A549 (cell line): ENCODE results near the gene PEPD. TPM values are rescaled to one million over a fixed set of nuclear protein-coding genes. Genes with fewer than 3 reads are reported as not detected.
A peak's percentile ranks its signal among the peaks of the same experiment; 100 is the strongest.

Experiments used
- ATAC-seq, 2 experiments: fragments of 200-7000 bp in 1 of 2; fragments of >200 bp in 1 of 2; cut with Nextera tagmentation in 1 of 2; cut with Tn5 transposase in 1 of 2; 3 replicates each; pipeline versions ENCODE4 v1.8.0 to v1.9.1; 2018 to 2020; ENCODE audit warnings: mild to moderate bottlenecking in 1 of 2, moderate library complexity in 1 of 2
- CTCF ChIA-PET: fragments of 300-600 bp; sonication (Branson Sonifier 250); formaldehyde crosslinking; extraction: SDS; loops from one replicate; lab custom pipeline; 2021; ENCODE audit warnings: antibody characterized with exemption, inconsistent platforms; lab: Yijun Ruan, JAX
- POLR2A ChIA-PET: fragments of 350-600 bp; formaldehyde crosslinking; extraction: SDS; loops from one replicate; lab custom pipeline; 2021; ENCODE audit warnings: antibody characterized with exemption, inconsistent platforms; lab: Yijun Ruan, JAX
- DNase-seq, 2 experiments: peaks; one replicate each; pipeline versions ENCODE4 v3.0.0 to v3.0.0-alpha.2; 2011 to 2016; ENCODE audit warnings: low read depth in 1 of 2, low spot score in 1 of 2
- FAIRE-seq: peaks from 2 replicates; lab custom pipeline; 2011; peaks lifted over from hg19 to GRCh38; lab: Jason Lieb, UNC
- H3K27ac ChIP-seq, 2 experiments: fragments of >200 bp; sonication (Bioruptor Twin); formaldehyde crosslinking; 3 replicates each; pipeline ENCODE4 v1.5.1; 2016 to 2017
- H3K4me1 ChIP-seq: fragments of >200 bp; sonication (Bioruptor Twin); formaldehyde crosslinking; 3 replicates; pipeline ENCODE4 v1.6.1; 2016
- H3K4me2 ChIP-seq: fragments of >200 bp; sonication (Bioruptor Twin); formaldehyde crosslinking; 3 replicates; pipeline ENCODE4 v1.6.1; 2016
- H3K4me3 ChIP-seq: fragments of >200 bp; sonication (Bioruptor Twin); formaldehyde crosslinking; 3 replicates; pipeline ENCODE4 v1.5.1; 2016
- H3K9me3 ChIP-seq: fragments of >200 bp; sonication (Bioruptor Twin); formaldehyde crosslinking; 3 replicates; pipeline ENCODE4 v1.6.1; 2016
- ATOH8 ChIP-seq: fragments of 250-450 bp; sonication (Bioruptor Pico); IDR thresholded peaks from 2 replicates; pipeline ENCODE4 v1.5.0; 2020; ENCODE audit warnings: low read depth, mild to moderate bottlenecking, moderate library complexity
- CBX2 ChIP-seq: fragments of 200-600 bp; sonication (generic); IDR thresholded peaks from 2 replicates; pipeline ENCODE4 v1.6.1; 2016; ENCODE audit warnings: low read depth, mild to moderate bottlenecking, borderline replicate concordance
- CHD2 ChIP-seq: fragments of 150-350 bp; IDR thresholded peaks from 2 replicates; pipeline ENCODE4 v1.6.1; 2014; ENCODE audit warnings: low read length; ENCODE audit not compliant: partially characterized antibody
- CTCF ChIP-seq: fragments of >200 bp; sonication (Bioruptor Twin); formaldehyde crosslinking; IDR thresholded peaks from 3 replicates; pipeline ENCODE4 v1.5.1; 2016
- EHMT2 ChIP-seq: fragments of 200-600 bp; sonication (generic); IDR thresholded peaks from 2 replicates; pipeline ENCODE4 v1.6.1; 2016; ENCODE audit warnings: antibody characterized with exemption, low read depth, mild to moderate bottlenecking, moderate library complexity
- ELK1 ChIP-seq: fragments of 150-350 bp; IDR thresholded peaks from 2 replicates; pipeline ENCODE4 v1.6.1; 2014; ENCODE audit warnings: low read depth, mild to moderate bottlenecking, low read length
- EP300 ChIP-seq, 2 experiments: fragments of >200 bp; sonication (Bioruptor Twin); formaldehyde crosslinking; IDR thresholded peaks; 2 replicates in 1 of 2; 3 replicates in 1 of 2; pipeline ENCODE4 v1.6.1; 2016 to 2017
- ESRRA ChIP-seq: fragments of 150-350 bp; IDR thresholded peaks from 2 replicates; pipeline ENCODE4 v1.6.1; 2014; ENCODE audit warnings: mild to moderate bottlenecking, low read length, borderline replicate concordance
- FOSB ChIP-seq: fragments of 250-450 bp; sonication (Bioruptor Pico); IDR thresholded peaks from 2 replicates; pipeline ENCODE4 v1.5.0; 2020; ENCODE audit warnings: mild to moderate bottlenecking, moderate library complexity
- GATA3 ChIP-seq: IDR thresholded peaks from 2 replicates; pipeline ENCODE4 v1.6.1; 2012; ENCODE audit warnings: borderline replicate concordance
- HDAC2 ChIP-seq: fragments of 200-600 bp; sonication (generic); IDR thresholded peaks from 2 replicates; pipeline ENCODE4 v1.6.1; 2016
- HEYL ChIP-seq: fragments of 250-450 bp; sonication (Bioruptor Pico); IDR thresholded peaks from 2 replicates; pipeline ENCODE4 v1.8.0; 2021; ENCODE audit warnings: mild to moderate bottlenecking, moderate library complexity
- HOXB5 ChIP-seq: fragments of 250-450 bp; sonication (Bioruptor Pico); IDR thresholded peaks from 2 replicates; pipeline ENCODE4 v1.5.0; 2020; ENCODE audit warnings: mild to moderate bottlenecking, moderate library complexity
- JUNB ChIP-seq: fragments of >200 bp; sonication (Bioruptor Twin); formaldehyde crosslinking; IDR thresholded peaks from 2 replicates; pipeline ENCODE4 v1.6.1; 2016
- MAFK ChIP-seq: fragments of 450-650 bp; IDR thresholded peaks from 2 replicates; pipeline ENCODE4 v1.6.1; 2014; ENCODE audit not compliant: partially characterized antibody
- MAX ChIP-seq: IDR thresholded peaks from 2 replicates; pipeline ENCODE4 v1.6.1; 2012
- MAZ ChIP-seq: fragments of 150-350 bp; IDR thresholded peaks from 2 replicates; pipeline ENCODE4 v1.6.1; 2014; ENCODE audit warnings: antibody characterized with exemption, low read depth, low read length, borderline replicate concordance
- MYC ChIP-seq: IDR thresholded peaks from 2 replicates; pipeline ENCODE4 v1.6.1; 2012; ENCODE audit warnings: mild to moderate bottlenecking, inconsistent platforms, low read length, improper control_type of control experiment, borderline replicate concordance
- NFE2L2 ChIP-seq: fragments of 150-350 bp; conservative IDR thresholded peaks from 2 replicates; pipeline ENCODE4 v1.6.1; 2014; ENCODE audit warnings: low read length
- NPAS2 ChIP-seq: fragments of 250-450 bp; sonication (Bioruptor Pico); IDR thresholded peaks from 2 replicates; pipeline ENCODE4 v1.8.0; 2022; ENCODE audit warnings: mild to moderate bottlenecking, moderate library complexity, borderline replicate concordance
- NR3C1 ChIP-seq: fragments of >200 bp; sonication (Bioruptor Twin); formaldehyde crosslinking; IDR thresholded peaks from 3 replicates; pipeline ENCODE4 v1.6.1; 2017
- PHF8 ChIP-seq: fragments of 200-600 bp; sonication (generic); IDR thresholded peaks from 2 replicates; pipeline ENCODE4 v1.6.1; 2016; ENCODE audit warnings: low read depth, mild to moderate bottlenecking, antibody characterized with exemption, moderate library complexity, borderline replicate concordance
- POLR2A ChIP-seq: IDR thresholded peaks from 2 replicates; pipeline ENCODE4 v1.6.1; 2012; ENCODE audit warnings: mild to moderate bottlenecking, low read length
- POLR2AphosphoS2 ChIP-seq: conservative IDR thresholded peaks from 2 replicates; pipeline ENCODE4 v1.6.1; 2012; ENCODE audit warnings: low read length, improper control_type of control experiment, inconsistent platforms
- RAD21 ChIP-seq, 2 experiments: fragments of >200 bp in 1 of 2; sonication (Bioruptor Twin) in 1 of 2; formaldehyde crosslinking in 1 of 2; IDR thresholded peaks in 1 of 2; conservative IDR thresholded peaks in 1 of 2; 2 replicates in 1 of 2; 3 replicates in 1 of 2; pipeline ENCODE4 v1.6.1; 2012 to 2018; ENCODE audit warnings: inconsistent platforms in 1 of 2
- RARB ChIP-seq: fragments of 250-450 bp; sonication (Bioruptor Pico); IDR thresholded peaks from 2 replicates; pipeline ENCODE4 v1.8.0; 2021; ENCODE audit warnings: mild to moderate bottlenecking, moderate library complexity
- RCOR1 ChIP-seq: fragments of 150-350 bp; IDR thresholded peaks from 2 replicates; pipeline ENCODE4 v1.6.1; 2014; ENCODE audit warnings: antibody characterized with exemption, low read length, low read depth
- SMC3 ChIP-seq: fragments of >200 bp; sonication (Bioruptor Twin); formaldehyde crosslinking; IDR thresholded peaks from 3 replicates; pipeline ENCODE4 v1.6.1; 2018; ENCODE audit warnings: inconsistent platforms
- TP53 ChIP-seq: fragments of 250-450 bp; sonication (Bioruptor Pico); IDR thresholded peaks from 2 replicates; pipeline ENCODE4 v1.5.0; 2021; ENCODE audit warnings: mild to moderate bottlenecking, moderate library complexity
- USF2 ChIP-seq: fragments of 450-650 bp; IDR thresholded peaks from 2 replicates; pipeline ENCODE4 v1.6.1; 2014; ENCODE audit warnings: antibody characterized with exemption
- ZC3H11A ChIP-seq: fragments of 450-650 bp; IDR thresholded peaks from 2 replicates; pipeline ENCODE4 v1.6.1; 2014; ENCODE audit warnings: antibody characterized with exemption, mild to moderate bottlenecking
- ZNF302 ChIP-seq: fragments of 250-450 bp; sonication (Bioruptor Pico); IDR thresholded peaks from 2 replicates; pipeline ENCODE4 v1.9.0; 2021; ENCODE audit warnings: inconsistent platforms, mild to moderate bottlenecking, moderate library complexity
- WGBS: methylation state at CpG from one replicate; pipeline ENCODE4 v1.1.6; 2017; ENCODE audit errors: missing lambda C conversion rate; 5-methylcytosine and 5-hydroxymethylcytosine counted together
- polyA plus RNA-seq, 4 experiments: library from polyadenylated mRNA; depleted of rRNA in 3 of 4; stranded (reverse); fragments of >200 nt; fragmentation: RNase III in 1 of 4; extraction: RNeasy Plus Mini Kit Qiagen cat#74134 plus additional on column Dnase treatment in 1 of 4; gene quantifications; 2 replicates in 3 of 4; 3 replicates in 1 of 4; pipeline ENCODE4 v1.2.3, GENCODE V29; 2011 to 2017

PEPD gene
- polyA plus RNA-seq, 2 of the 4 experiments (the other 2 are of a cell fraction) = 85.5 to 100 TPM

- no peak for ATAC-seq
- H3K27ac ChIP-seq = no peak overlapping the region
- no peak for TF ChIP-seq RAD21 (conservative IDR thresholded peaks at IDR 0.05 in 1 of 2, IDR thresholded peaks at IDR 0.05 in 1 of 2)
- no peak for TF ChIP-seq ATOH8
- TF ChIP-seq EHMT2 = no peak
- TF ChIP-seq HDAC2 = no peak
- TF ChIP-seq FOSB = no peak
- TF ChIP-seq TP53 = no peak
- TF ChIP-seq NR3C1 = no peak
- no peak for TF ChIP-seq GATA3
- no peak for TF ChIP-seq PHF8
- TF ChIP-seq NPAS2 (CRISPR knock-in tag) = no peak
- TF ChIP-seq ZC3H11A = no peak
- TF ChIP-seq MAZ = no peak
- TF ChIP-seq HOXB5 (CRISPR knock-in tag) = no peak
- no peak for TF ChIP-seq MAX
- no peak for TF ChIP-seq POLR2AphosphoS2
- no peak for TF ChIP-seq MAFK
- no peak for TF ChIP-seq RARB (CRISPR knock-in tag)
- no peak for TF ChIP-seq CBX2
- TF ChIP-seq, all 56 proteins: peak for 0
- DNase-seq = no peak
- ChIA-PET CTCF (interaction anchor here (0.6 to 1.8 kb wide), 10 partner anchors 11 to 200 kb away, joined by 3 to 6 read pairs (median 4); partner anchors contain the start of genes CEBPA and CEBPG), POLR2A (interaction anchor here (0.6 to 1.2 kb wide), 3 partner anchors 29 to 43 kb away, joined by 3 to 5 read pairs (median 3); partner anchors contain the start of gene CEBPG)
- no peaks in the 10 kb centered on the region for H3K9me3 ChIP-seq
- peak overlapping the region; percentile 21 for H3K4me2 ChIP-seq
- 35% methylated on average over 4 of the region's 4 CpGs for WGBS
- no peak overlapping the region for H3K4me3 ChIP-seq
- peak; percentile 93 for FAIRE-seq
- H3K4me1 ChIP-seq = peaks cover 10% of the 10 kb centered on the region; the same call in 2 of the 3 replicates
These were observed 177.0 kb downstream of the PEPD start for GRCh38 chr19:33344573-33344925.

- H3K4me2 ChIP-seq = peak overlapping the region; percentile 21
- peaks cover 12% of the 10 kb centered on the region; the same call in 2 of the 3 replicates for H3K4me1 ChIP-seq
- POLR2A ChIA-PET = interaction anchor here (0.6 to 1.2 kb wide), 3 partner anchors 30 to 42 kb away, joined by 3 to 5 read pairs (median 3); partner anchors contain the start of gene CEBPG
- peak; percentile 33 to 58; a peak in 4 of 6 replicates for ATAC-seq
- no peaks in the 10 kb centered on the region for H3K9me3 ChIP-seq
- peak; percentile 56 for FAIRE-seq
- CTCF ChIA-PET = interaction anchor here (0.6 to 1.8 kb wide), 14 partner anchors 10 to 1256 kb away, joined by 3 to 6 read pairs (median 4); partner anchors contain the start of genes CEBPA and CEBPG
- WGBS = 8% methylated on average over 12 of the region's 12 CpGs
- no peak for DNase-seq
- H3K4me3 ChIP-seq = no peak overlapping the region
- H3K27ac ChIP-seq = no peak overlapping the region
- TF ChIP-seq HEYL (CRISPR knock-in tag) = no peak
- no peak for TF ChIP-seq ATOH8
- TF ChIP-seq ELK1 = no peak
- TF ChIP-seq NFE2L2 = no peak
- TF ChIP-seq ESRRA = no peak
- TF ChIP-seq MAFK = no peak
- no peak for TF ChIP-seq GATA3
- no peak for TF ChIP-seq USF2
- TF ChIP-seq ZNF302 (CRISPR knock-in tag) = no peak
- no peak for TF ChIP-seq CTCF
- no peak for TF ChIP-seq SMC3
- no peak for TF ChIP-seq CHD2
- TF ChIP-seq POLR2A = no peak
- no peak for TF ChIP-seq JUNB
- no peak for TF ChIP-seq RCOR1
- no peak for TF ChIP-seq MYC
- TF ChIP-seq EP300 (IDR thresholded peaks at IDR 0.05) = no peak
These were observed 177.6 kb downstream of the PEPD start for GRCh38 chr19:33343859-33344572.
